GM18873 (cell line): ENCODE data around the gene MAGI2.

Source experiments
- ATAC-seq: cut with Tn5 transposase; IDR thresholded peaks from one replicate; pipeline ENCODE4 v1.9.1; 2021; ENCODE audit warnings: mild to moderate bottlenecking, moderate library complexity, moderate number of reproducible peaks; ENCODE audit not compliant: unreplicated experiment, low FRiP score

Gene MAGI2

DNA sequence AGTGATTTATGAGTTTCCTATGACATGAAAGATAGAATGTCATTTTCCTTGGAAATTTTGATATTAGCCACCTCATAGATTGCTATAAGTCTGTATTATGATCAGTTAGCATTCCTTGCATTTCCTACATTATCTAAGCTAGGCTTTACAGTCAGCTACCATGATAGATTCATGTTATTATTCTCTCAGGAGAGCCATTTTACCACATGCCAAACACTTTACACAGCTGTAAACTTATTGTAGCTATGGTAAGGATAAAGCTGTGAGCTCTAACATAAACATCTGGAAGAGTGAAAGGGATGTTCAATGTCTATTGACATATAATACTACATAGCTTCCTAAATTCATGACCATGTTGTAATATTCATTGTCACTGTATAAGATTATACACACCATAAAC is 1046.9 kb downstream of the MAGI2 start:
- ATAC-seq: no peak

DNA sequence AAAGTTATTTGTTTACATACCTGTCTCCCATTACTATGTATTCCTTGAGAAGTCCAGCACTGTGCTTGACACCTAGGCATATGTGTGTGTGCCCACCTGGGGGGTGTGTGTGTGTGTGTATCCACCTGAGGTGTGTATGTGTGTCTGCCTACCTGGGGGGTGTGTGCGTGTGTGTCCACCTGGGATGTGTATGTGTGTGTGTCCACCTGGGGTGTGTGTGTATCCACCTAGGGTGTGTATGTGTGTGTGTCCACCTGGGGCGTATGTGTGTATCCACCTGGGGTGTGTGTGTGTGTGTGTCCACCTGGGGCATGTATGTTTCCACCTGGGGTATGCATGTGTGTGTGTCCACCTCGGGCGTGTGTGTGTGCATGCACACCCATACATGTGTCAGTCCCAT is 1051.4 kb downstream of the MAGI2 start:
- ATAC-seq: no peak

DNA sequence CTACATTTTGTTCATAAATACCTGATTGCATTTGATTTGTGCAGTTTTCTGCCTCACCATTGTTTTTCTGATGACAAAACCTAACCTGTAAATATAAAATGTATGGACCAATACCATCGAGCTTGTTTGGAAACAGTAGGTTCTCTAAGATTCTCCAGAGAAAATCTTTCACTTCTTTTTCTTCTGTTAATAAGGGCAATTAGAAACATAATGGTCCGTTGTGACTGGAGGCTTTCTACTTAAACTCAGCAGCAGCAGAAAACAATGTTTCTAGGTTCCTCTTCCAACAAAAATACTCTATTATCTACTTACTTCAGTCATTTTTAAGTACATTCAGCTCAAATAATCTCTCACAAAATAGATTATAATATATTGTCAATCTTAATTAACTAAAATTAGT is 1053.4 kb downstream of the MAGI2 start:
- ATAC-seq: no peak

DNA sequence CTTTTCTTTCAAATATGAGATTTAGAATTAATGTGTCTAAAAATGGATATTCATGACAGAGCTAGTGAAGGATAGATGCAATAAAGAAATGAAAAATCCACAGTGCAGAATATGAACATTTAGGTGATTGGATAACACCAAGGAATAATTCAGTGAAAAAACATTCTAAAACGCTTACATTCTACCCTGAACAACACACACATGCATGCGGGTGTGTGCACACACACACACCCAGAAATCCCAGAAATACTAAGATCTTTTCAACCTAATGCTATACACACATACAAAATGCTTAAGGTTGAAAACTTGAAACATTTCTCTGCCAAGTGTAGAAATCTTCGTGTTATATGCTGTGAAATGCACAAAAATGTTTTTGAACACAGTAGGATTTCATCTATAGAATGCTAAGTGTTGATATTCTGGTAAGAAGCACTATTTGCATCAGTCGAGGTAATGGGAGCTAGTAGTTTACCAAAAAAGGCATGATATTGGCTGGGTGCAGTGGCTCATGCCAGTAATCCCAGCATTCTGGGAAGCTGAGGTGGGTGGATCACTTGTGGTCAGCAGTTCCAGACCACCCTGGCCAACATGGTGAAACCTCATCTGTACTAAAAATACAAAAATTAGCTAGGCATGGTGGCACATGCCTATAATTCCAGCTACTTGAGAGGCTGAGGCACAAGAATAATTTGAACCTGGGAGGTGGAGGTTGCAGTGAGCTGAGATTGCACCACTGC is 1054.3 kb downstream of the MAGI2 start:
- no peak for ATAC-seq

DNA sequence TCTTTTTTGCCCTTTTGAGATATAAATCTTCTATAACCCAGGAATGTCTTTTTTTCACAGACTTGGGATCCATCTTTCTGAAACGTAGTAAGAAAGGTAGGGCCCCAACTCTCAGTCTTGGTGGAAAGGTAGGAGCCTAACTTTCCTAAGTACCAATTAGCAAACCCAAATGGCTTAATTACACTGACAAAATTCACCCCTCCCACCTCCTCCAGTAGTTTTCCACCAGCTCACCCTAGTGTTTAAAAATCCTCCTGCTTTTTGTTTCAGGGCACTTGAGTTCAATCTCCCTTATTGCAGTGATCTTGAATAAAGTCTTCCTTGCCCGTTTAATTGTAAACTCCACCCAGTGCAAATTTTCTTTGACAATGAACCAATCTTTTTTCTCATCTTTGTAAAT is 1054.9 kb downstream of the MAGI2 start:
- no peak for ATAC-seq

DNA sequence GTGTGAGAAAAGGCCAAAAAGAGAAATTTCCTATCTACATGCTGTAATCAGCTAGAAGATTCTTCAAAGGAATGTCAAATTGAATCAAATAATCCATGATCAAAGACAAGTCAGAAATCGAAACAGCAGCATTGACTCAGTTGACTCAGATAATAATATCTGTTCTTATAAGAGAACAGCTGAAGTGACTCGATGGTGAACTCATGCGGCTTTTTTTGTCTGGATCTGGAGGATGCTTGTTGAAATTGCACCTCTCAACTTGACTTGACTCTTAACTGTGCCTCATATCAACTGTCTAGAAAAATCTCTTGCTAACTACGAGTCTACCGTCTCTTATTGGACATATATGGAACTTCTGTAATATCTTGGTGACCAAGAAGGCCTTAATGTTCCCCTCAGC is 1055.4 kb downstream of the MAGI2 start:
- no peak for ATAC-seq

DNA sequence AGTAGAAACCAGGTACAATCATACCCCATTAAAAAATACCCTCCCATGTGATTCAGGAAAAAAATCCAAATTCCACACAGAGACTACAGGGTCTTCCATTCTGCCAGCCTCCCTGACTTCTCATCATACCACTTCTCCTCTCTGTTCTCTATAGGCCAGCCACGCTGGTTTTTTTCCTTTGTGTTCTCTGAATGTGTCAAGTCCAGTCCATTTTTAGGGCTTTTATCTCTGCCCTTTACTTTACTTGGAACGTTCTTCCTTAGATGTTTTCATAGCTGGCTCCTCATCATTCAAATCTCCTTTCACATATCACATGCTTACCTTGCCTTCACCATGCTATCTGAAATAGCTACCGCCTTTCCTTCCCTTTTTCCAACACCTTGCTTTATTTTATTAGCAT is 1057.3 kb downstream of the MAGI2 start:
- no peak for ATAC-seq

DNA sequence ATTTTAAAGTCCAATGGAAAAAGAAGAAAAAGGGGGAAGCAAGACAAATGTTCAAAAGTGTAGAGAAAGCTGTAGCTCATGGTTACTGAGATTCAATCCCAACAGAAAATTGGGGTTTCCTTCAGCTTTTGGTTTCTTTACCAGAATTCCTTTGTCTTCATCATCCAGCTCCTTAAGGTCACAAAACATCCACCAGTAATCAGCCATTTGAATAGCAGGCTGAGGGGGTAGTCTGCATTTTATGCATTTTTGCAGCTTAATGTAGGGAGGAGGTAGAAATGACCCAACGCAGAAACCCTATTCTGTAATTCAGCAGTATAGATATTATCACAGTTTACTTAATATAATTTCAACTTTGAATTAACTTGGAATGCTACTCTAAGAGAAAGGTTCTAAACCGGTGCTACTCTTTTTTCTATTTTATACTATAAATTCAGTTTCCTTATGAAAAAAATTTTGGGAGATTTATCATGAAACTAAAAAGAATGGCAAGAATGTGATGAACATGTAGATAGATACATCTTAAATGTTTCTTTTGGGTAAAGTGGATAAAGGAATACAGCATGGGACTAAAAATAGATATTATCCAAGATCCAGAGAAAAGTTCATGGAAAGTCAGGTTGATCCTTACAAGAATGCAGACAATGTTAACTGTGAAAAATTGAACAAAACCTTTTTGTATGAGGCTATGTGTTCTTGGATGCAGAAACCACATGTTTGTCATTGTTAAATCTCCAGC is 1058.0 kb downstream of the MAGI2 start:
- ATAC-seq: no peak

DNA sequence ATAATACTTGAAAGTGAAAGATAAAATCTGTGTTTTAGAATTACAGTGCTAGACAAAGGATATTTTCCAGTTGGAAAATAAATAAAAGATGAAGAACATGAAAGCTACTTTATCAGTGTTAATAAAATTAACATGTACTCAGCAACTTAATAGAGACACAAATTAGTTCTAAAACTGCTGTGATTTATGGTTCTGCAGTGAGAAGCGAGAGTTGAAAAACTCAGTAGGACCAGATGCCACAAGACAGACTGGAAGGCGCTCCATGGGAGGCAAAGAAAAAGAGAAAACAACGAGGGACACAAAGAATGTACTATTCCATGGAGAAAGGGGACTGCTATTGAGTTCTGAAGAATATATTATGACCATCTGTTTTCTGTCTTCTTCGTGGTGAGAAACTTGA is 1064.4 kb downstream of the MAGI2 start:
- ATAC-seq: no peak

DNA sequence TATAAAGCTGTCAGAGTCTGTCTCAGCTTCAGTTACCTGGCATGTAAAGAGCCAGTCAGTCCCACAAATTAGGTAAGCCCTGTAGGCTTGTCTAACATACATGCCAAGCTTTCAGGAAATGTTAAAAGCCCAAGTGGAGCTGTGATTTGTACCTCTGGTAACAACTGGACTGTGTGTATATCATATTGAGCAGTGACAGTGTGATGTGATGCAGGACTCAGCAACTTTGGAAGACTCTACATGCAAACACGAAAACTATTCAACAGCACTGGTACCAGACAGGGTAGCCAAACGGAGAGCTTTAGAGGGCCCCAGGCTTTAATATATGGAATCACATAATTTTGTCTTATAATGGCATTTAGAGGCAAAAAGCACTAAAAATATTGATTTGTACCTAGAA is 1066.9 kb downstream of the MAGI2 start:
- no peak for ATAC-seq

DNA sequence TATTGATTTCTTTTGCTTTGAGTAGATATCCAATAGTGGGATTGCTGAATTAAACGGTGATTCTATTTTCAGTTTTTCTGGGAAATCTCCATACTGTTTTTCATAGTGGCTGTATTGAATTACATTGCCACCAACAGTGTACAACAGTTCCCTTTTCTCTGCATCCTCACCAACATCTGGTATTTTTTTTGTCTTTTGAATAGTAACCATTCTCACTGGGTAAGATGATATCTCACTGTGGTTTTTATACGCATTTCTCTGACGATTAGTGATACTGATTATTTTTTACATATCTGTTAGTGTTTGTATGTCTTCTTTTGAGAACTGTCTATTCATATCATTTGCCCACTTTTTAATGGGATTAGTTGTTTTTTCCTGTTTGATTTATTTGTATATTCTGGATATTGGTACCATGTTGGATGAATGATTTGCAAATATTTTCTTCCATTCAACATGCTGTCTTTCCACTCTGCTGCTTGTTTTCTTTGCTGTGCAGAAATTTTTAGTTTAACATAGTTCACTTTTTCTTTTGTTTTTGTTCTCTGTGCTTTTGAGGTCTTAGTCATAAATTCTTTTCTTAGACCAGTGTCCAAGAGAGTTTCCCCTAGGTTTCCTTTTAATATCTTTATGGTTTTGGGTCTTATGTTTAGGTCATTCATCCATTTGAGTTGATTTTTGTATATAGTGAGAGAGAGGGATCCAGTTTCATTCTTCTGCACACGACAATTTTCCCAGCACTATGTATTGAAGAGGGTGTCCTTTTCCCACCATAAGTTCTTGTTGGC is 1070.2 kb downstream of the MAGI2 start:
- no peak for ATAC-seq

DNA sequence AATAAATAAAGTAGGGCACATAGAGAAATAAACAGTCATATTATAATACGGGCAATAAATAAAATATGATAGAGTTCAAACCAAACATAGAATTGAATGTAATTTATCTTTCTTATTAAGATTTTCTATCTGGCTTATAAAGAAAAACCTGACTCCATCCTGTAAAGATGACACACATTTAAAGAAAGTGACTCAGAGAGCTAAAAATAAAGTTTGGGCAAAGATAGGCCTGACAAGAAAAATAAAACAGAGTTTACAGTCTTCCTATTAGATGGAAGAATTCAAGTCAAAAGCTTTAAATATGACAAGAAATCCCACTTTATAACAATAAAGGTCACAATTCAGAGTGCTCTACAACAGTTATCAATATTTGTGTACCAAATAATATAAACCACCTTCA is 1074.3 kb downstream of the MAGI2 start:
- ATAC-seq: no peak

DNA sequence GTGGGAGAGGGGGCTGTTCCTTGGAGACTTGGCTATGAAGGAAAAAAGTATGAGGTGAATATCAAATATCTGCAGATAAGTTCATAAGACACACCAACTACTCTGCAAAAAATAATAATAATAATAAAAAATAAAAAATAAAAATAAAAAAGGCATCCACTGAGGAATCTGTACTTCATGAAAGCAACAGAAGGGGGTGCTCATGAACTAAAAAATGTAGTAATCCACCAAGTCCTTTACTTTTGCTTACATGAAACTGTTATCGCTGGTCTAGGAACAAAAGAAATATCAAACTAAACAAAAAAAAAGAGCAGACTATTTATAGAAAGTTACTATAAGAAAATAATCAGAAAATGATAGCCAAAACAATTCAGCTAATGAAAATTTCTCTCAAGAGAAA is 1075.9 kb downstream of the MAGI2 start:
- ATAC-seq: no peak

DNA sequence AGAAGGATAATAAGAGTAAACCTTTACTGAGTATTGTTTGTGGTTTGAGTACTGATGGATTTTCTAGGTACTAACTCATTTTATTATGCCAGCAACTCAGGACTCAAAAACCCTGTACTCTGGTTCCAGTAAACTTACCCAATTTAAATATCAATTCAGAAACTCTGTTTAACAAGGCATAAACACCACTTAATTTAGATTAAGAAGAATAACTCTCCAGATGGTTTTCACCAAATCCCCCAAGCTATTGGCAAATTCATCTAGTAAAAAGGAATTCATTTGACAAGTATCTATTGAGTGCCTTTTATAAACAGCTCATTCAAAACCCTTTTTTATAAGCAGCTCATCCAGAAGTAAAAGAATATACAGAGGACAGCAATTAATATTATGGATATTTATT is 1082.5 kb downstream of the MAGI2 start:
- ATAC-seq: no peak

DNA sequence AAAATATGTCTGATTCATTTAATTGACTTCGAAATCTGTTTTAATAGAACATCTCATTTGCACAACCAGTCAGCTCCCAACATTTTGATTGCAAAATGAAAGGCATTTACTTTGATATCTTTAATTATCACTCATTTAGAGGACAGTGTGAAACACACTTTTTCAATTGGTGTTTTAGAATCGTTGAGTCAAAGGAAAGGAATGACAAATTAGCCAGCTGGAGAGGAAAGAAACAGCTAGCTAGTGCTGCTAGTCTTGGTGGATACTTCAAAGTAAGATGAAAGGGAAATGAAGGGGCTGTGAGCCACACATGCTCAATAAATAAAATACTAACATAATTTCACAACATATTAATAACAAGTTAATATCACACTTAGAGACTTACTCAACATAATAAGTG is 1084.7 kb downstream of the MAGI2 start:
- ATAC-seq: no peak

DNA sequence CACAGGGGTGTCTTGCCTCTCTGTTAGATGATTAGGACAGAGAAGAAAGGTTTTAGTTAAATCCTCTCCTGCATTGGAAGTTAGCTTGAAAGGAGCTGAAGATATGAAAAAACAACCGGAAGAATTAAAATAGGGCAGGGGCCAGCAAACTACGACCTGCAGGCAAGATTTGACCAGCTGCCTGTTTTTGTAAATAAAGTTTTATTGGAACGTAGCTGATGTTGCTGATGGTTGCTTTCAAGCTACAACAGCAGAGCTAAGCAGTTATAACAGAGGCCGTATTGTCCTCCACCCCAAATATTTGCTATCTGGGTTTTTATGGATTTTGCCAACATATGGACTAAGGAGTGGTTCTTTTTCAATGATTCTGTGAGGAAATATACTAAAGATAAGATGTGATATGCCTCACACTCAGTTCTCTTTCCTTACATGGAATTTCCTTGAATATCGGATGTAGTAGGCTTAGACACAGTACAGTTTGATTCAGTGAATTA is 1086.1 kb downstream of the MAGI2 start:
- ATAC-seq: no peak

DNA sequence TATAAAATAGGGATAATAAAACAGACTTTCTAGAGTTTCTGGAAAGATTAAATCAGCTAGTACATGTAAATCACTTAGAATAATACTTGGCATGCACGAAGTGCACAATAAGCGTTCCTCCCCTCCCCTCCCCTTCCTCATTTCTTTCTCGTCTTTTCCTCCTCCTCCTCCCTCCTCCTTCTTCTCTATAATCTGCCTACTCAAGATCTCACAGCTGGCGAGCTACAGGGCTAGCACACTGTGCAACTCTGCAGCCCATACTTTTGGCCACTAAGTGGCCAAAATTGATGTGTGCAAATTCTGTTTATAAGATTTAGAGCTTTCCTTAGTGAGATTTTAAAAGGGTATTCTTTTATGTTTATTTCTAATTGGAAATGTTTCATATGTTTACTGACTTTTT is 1089.6 kb downstream of the MAGI2 start:
- ATAC-seq: no peak

DNA sequence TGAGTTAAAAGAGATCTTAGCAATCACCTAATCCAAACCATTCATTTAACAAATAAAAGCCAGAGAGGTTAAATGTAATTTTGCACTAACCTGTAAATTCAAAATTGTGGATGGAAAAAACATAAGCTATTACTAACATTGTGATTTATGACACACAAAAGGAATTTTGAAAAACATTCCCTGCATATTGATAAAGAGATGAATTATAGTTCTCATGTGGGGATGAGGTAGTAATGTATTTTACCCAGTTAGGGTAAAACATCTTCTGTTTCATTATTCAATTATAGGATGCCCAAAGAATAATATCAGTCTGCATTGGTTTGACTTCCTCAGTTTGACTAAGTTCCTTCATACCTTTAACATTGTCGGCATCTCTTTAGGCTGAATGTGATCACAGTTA is 1093.6 kb downstream of the MAGI2 start:
- no peak for ATAC-seq

DNA sequence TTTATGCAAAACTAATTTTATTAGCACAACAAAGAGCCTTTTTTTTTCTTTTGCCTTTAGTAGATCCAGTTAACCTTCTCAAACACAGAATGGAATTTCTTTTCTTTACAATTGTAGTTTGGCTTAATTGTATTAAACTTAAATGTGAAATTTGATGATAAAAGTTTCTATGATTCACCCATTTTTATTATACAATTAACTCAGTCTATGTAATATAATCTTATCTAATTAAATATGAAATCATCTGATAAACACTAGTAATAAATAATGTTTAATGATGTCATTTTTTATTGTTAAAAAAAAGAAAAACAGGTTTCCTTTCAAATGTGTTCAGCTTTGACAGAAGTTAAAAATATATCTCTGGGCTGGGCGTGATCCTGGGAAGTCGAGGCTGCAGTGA is 1095.8 kb downstream of the MAGI2 start:
- no peak for ATAC-seq

DNA sequence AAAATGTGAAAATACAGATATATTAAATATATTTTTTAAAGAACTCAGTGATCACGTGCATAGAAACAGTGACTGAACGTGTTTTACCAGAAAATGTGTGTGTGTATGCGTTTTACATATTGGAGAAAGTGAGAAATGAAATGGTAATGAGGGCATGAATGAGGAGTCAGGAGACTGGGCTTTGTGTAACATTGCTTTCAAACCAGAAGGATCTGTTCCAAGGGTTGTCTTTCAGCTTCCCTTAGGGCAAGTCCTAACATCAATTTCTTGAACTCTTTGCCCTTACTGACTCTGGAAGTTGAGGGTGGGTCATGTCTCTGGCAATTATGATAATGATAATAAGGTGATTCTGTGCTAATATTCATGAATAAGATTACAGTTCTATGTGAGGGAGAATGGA is 1097.6 kb downstream of the MAGI2 start:
- ATAC-seq: no peak

DNA sequence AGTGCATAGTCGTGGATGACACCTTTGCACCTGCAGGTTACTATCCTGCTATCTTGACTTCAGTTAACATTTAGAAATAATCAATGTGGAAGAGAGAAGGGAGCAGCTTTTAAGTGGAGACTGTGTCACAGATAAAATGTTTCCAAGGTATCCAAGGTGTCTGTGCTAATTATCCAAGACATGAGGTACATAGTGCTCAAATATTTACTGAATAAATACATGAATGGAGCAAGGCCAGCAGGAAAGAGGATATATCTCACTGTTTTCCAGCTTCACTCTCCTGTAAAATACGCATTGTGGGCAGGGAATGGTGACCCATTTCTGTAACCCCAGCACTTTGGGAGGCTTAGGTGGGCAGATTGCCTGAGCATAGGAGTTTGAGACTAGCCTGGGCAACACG is 1102.5 kb downstream of the MAGI2 start:
- no peak for ATAC-seq
